SK-N-MC (cell line): ENCODE results near the gene HBB.

Experiments
- EZH2 ChIP-seq: fragments of 200-600 bp; sonication (generic); IDR thresholded peaks from one replicate; pipeline ENCODE4 v1.6.1; 2017; ENCODE audit warnings: antibody characterized with exemption
- FOXP2 ChIP-seq: optimal IDR thresholded peaks from 2 replicates; pipeline ENCODE3; 2011; ENCODE audit warnings: mild to moderate bottlenecking, moderate library complexity; ENCODE audit not compliant: insufficient read depth; ENCODE audit errors: extremely low read length, control extremely low read depth
- POLR2AphosphoS5 ChIP-seq: IDR thresholded peaks from 2 replicates; pipeline ENCODE4 v1.6.1; 2012; ENCODE audit warnings: mild to moderate bottlenecking, low read depth, low read length, borderline replicate concordance

DNA sequence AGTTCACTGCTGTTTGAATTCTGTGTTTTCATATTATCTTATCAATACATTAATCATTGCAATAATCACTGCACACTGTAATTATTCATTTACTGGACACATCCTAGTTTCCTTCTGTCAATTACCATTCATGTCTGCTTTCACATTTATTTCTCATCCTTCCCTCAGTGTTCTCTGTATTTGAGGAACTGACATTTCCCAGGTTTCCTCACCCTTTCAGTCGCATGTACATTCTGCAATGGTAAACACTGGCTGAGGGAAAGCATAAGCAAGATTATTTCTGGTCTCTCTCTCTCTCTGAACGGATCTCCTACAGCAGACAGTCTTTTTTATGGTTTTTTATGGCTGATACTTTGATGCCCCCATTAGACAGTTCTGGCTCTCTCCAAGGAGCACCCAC is 11.6 kb upstream of the HBB start:
- TF ChIP-seq POLR2AphosphoS5 (no peak), EZH2 (no peak), FOXP2 (no peak)
